Psoas muscle (tissue), 8 donors: ENCODE results near the gene ANKRD60. TPM values are rescaled to one million over a fixed set of nuclear protein-coding genes. Genes with fewer than 3 reads are reported as not detected.

ENCODE experiments used
- ATAC-seq, 4 donors: fragments of 200-7000 bp; cut with Tn5 transposase; one replicate each; pipeline ENCODE4 v1.9.1; 2020; ENCODE audit warnings: moderate library complexity in 3 of 4, mild to moderate bottlenecking in 2 of 4
- DNase-seq, 2 donors: peaks; one replicate each; pipeline ENCODE4 v3.0.0-alpha.2; 2020
- H3K27ac ChIP-seq: fragments of 200-600 bp; one replicate; pipeline ENCODE4 v1.8.0; 2022
- H3K27me3 ChIP-seq, 3 donors: fragments of 200-600 bp in 1 of 3; one replicate each; pipeline versions ENCODE4 v1.6.1 to v1.8.0; 2013 to 2022; ENCODE audit warnings: low read length in 2 of 3, mild to moderate bottlenecking in 2 of 3, moderate library complexity in 1 of 3; ENCODE audit not compliant: insufficient read depth in 3 of 3
- H3K36me3 ChIP-seq, 2 donors: fragments of 200-600 bp in 1 of 2; one replicate each; pipeline versions ENCODE4 v1.6.1 to v1.8.0; 2013 to 2022; ENCODE audit warnings: low read depth in 1 of 2, mild to moderate bottlenecking in 1 of 2, moderate library complexity in 1 of 2; ENCODE audit not compliant: insufficient read depth in 1 of 2
- H3K4me1 ChIP-seq: fragments of 200-600 bp; one replicate; pipeline ENCODE4 v1.8.0; 2022
- H3K4me3 ChIP-seq: fragments of 200-600 bp; one replicate; pipeline ENCODE4 v1.8.0; 2022; ENCODE audit warnings: mild to moderate bottlenecking
- H3K9me3 ChIP-seq: fragments of 200-600 bp; one replicate; pipeline ENCODE4 v1.8.0; 2022
- CTCF ChIP-seq: fragments of 200-600 bp; IDR thresholded peaks from one replicate; pipeline ENCODE4 v1.8.0; 2022; ENCODE audit warnings: antibody characterized with exemption
- WGBS, 3 donors: extraction: QIAGEN DNeasy Blood & Tissue Kit; methylation state at CpG; one replicate each; pipeline versions ENCODE4 v1.1.6 to v1.1.7; 2013; 5-methylcytosine and 5-hydroxymethylcytosine counted together
- intact Hi-C, 2 donors: fragments of 100-400 bp; cut with DNase I; formaldehyde crosslinking; loops; one replicate each; pipeline versions ENCODE4 v1.11.0 to v1.14.2; 2022
- polyA plus RNA-seq, 3 donors: library from polyadenylated mRNA; stranded (reverse); fragments of 200-250 nt; gene quantifications; one replicate each; pipeline ENCODE4 v1.2.3, GENCODE V29; 2013
- total RNA-seq, 4 donors: library from RNA; stranded (reverse); fragmentation: NEBNext Ultra II Directional in 2 of 4; extraction: Animal tissue kit (Norgen Biotek cat#: 25700) in 2 of 4; gene quantifications; one replicate each; pipeline versions ENCODE4 v1.2.1 to v1.2.4, GENCODE V29; 2021 to 2023
- donor health status: healthy with polysubstance abuse.
- donor health status: DM: no; HTN: no; CAD: no; lungs with moderate emphysema.
- donor health status: Bipolar disorder and iron deficiency.
- donor health status: healthy.
- donor health status: DM: yes; HTN: yes; CAD: no.
- donor health status: DM: no; HTN: no; CAD: no.
- donor health status: DM: no; HTN: no; CAD: no.
- donor health status: DM: yes; HTN: yes; CAD: no.

ANKRD60 gene
- total and polyA plus RNA-seq, 7 donors = not detected

DNA sequence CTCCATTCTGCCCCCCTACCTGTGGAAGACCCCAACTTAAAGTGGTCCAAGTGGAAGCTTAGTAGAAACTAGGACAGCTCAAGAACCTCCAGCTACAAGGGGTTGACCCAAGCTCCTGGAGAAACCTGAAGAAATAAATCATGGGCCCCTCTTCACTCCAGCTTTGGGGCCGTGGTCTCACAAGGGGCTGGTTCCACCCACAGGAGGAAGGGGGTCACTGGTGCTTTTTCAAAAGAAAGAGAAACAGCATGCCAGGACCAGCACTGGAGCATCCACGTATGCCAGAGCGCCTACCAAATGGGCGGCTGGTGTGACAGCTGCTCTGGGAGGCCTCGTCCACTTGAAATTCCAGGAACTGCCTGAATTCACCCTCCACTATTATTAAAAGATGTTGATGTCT is 14.4 kb upstream of the ANKRD60 start:
- intact Hi-C loops = loop anchor here in 1 of 2 donors (5.0 kb wide), 1 partner anchor 54 kb away; no protein-coding TSS in a partner anchor

DNA sequence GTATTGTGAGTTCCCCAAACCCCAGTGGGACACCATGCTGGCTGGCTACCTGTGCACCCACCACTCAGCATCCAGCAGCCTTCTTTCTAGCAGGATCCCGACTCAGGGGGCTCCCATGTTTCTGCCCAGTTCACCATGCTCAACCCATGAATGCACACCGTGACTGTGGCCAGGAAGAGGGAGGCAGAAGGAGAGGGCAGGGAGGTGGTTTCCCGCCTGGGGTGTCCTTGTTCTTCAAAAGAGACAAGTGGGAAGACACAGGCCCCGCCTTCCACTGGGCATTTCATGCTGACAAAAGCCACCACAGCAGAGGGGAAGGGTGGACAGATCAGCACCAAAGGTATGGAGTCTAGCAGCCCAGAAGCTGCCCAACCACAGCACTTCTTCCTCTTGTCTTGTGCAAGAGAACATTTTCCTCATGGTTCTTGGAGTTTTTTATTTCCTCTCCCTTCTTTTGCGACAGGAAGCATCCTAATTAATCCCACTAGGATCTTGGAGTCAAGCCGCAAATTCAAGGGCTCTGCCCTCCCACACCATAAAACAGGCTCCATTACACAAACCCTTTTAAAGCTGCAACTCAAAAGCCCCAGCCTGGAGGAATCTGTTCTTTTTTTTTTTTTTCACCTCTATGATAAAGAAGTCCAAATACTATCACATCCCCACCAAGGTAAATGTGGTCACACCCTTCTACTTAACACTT is 13.5 kb upstream of the ANKRD60 start:
- Histone ChIP-seq H3K4me1 (no peaks in the 10 kb centered on the region), H3K36me3 (peaks cover 0 to 72% of the 10 kb centered on the region in 2 donors), H3K4me3 (no peak overlapping the region), H3K9me3 (no peaks in the 10 kb centered on the region), H3K27me3 (no peaks in the 10 kb centered on the region), H3K27ac (no peak overlapping the region)
- no peak for TF ChIP-seq CTCF
- 87% methylated on average over 6 of the region's 6 CpGs for WGBS, 3 donors
- DNase-seq (no peak), ATAC-seq (no peak)
- intact Hi-C loops = loop anchor here in 1 of 2 donors (5.0 kb wide), 1 partner anchor 55 kb away; no protein-coding TSS in a partner anchor

More for the DNA sequence above, 14.4 kb upstream of the ANKRD60 start:
- Histone ChIP-seq H3K27ac (no peak overlapping the region), H3K4me3 (no peak overlapping the region), H3K4me1 (no peaks in the 10 kb centered on the region), H3K27me3 (no peaks in the 10 kb centered on the region), H3K36me3 (peaks cover 0 to 80% of the 10 kb centered on the region in 2 donors), H3K9me3 (no peaks in the 10 kb centered on the region)
- 87 to 92% (median 89%) methylated on average over 5 of the region's 5 CpGs for WGBS, 3 donors
- ATAC-seq (no peak), DNase-seq (no peak)
- no peak for TF ChIP-seq CTCF

DNA sequence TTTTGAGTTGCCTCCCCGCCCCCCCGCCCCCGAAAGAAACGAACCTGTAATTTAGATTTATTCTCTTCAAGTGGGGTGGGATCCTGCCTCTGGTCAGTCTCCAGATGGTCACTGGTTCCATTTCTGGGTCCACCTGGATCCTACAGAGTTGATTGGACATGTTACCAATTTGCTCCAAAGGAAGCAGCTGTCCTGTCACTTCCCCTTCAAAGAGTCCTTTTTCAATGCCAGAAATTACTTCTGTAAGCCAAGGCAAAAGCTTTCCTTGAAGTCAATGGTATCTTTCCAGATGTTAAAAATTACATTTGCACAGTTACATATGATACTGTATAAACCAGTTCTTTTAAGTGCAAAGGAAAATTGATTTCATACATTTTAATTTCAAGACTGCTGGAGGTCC is 12.0 kb upstream of the ANKRD60 start:
- no peak overlapping the region for H3K4me3 ChIP-seq
- intact Hi-C loops = loop anchor here in 1 of 2 donors (5.0 kb wide), 1 partner anchor 57 kb away; no protein-coding TSS in a partner anchor
- H3K4me1 ChIP-seq = no peaks in the 10 kb centered on the region
- no peaks in the 10 kb centered on the region for H3K9me3 ChIP-seq
- 82 to 94% (median 85%) methylated on average over 4 of the region's 4 CpGs for WGBS, 3 donors
- DNase-seq (no peak), ATAC-seq (no peak)
- no peaks in the 10 kb centered on the region for H3K27me3 ChIP-seq
- no peak overlapping the region for H3K27ac ChIP-seq
- TF ChIP-seq CTCF = no peak
- H3K36me3 ChIP-seq = peaks cover 0 to 58% of the 10 kb centered on the region in 2 donors

DNA sequence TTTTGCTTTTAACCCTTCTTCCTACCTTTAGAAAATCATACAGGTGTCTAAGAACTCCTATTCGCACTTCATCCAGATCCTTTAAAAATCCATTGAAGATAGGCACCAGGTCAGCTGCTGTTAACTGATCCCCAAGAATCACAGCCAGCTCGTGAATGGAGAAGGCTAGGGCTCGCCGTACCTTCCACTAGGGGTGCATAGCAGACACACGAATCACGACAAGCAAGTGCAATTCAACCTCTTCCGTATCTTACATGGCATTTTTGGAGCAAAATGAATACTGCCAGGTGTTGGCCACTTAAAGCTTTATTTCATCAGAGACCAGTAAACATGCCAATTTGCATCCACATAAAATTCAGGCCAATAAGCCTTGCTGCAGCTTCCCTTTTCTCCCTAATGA is 10.8 kb upstream of the ANKRD60 start:
- WGBS, 3 donors = 51 to 76% (median 59%) methylated on average over 7 of the region's 7 CpGs
- DNase-seq (no peak), ATAC-seq (no peak)
- H3K4me3 ChIP-seq = no peak overlapping the region
- no peaks in the 10 kb centered on the region for H3K4me1 ChIP-seq
- no peaks in the 10 kb centered on the region for H3K9me3 ChIP-seq
- intact Hi-C loops = loop anchor here (2.0 to 10.0 kb wide), 8 partner anchors 68 to 606 kb away; partner anchors contain the start of genes NPEPL1 (in 1 of the 2), RAB22A (in 1 of the 2) and STX16 (in 1 of the 2)
- no peaks in the 10 kb centered on the region for H3K27me3 ChIP-seq
- TF ChIP-seq CTCF = no peak
- H3K27ac ChIP-seq = no peak overlapping the region
- peaks cover 0 to 51% of the 10 kb centered on the region in 2 donors for H3K36me3 ChIP-seq
